Neutrophil (primary cell): ENCODE results near the gene GRIN2A.

Experiments used
- H3K27ac ChIP-seq: fragments of 200-600 bp; sonication (generic); 2 replicates; pipeline ENCODE4 v1.5.1; 2016; ENCODE audit warnings: mild to moderate bottlenecking, moderate library complexity
- H3K27me3 ChIP-seq: fragments of 200-600 bp; sonication (generic); 2 replicates; pipeline ENCODE4 v1.6.0; 2016; ENCODE audit warnings: mild to moderate bottlenecking
- H3K36me3 ChIP-seq: fragments of 200-600 bp; sonication (generic); 2 replicates; pipeline ENCODE4 v1.5.1; 2017
- H3K4me1 ChIP-seq, 2 experiments: fragments of 200-600 bp in 1 of 2; sonication (generic) in 1 of 2; 1 replicate in 1 of 2; 2 replicates in 1 of 2; pipeline versions ENCODE4 v1.5.1 to v1.6.1; 2013 to 2016; ENCODE audit warnings: low read depth in 1 of 2, low read length in 1 of 2, mild to moderate bottlenecking in 1 of 2, moderate library complexity in 1 of 2; ENCODE audit not compliant: control insufficient read depth in 1 of 2, insufficient read depth in 1 of 2
- H3K4me3 ChIP-seq, 2 experiments: fragments of 200-600 bp in 1 of 2; sonication (generic) in 1 of 2; 1 replicate in 1 of 2; 2 replicates in 1 of 2; pipeline ENCODE4 v1.5.1; 2013 to 2016; ENCODE audit warnings: low read depth in 1 of 2, low read length in 1 of 2, mild to moderate bottlenecking in 1 of 2, moderate library complexity in 1 of 2
- H3K9me3 ChIP-seq: fragments of 200-600 bp; sonication (generic); 2 replicates; pipeline ENCODE4 v1.5.1; 2016
- CTCF ChIP-seq: fragments of 200-600 bp; sonication (generic); IDR thresholded peaks from 2 replicates; pipeline ENCODE4 v1.5.1; 2016; ENCODE audit warnings: antibody characterized with exemption

The GRIN2A gene

DNA sequence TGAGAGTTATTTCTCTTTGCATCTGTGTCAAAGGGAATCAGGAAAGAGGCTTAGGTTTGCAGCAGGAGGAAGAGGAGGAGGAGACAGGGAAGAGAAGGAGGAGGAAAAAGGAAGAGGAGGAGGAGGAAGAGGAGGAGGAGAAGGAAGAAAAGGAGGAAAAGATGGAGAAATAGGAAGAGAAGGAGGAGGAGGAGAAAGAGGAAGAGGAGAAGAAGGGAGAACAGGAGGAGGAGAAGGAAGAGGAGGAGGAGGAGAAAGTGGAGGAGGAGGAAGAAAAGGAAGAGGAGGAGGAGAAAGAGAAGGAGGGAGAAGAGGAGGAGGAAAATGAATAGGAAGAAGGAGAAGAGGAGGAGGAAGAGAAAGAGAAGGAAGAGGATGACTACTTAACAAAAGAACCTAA is 459.1 kb downstream of the GRIN2A start:
- no peaks in the 10 kb centered on the region for H3K27me3 ChIP-seq
- H3K36me3 ChIP-seq, result no peaks in the 10 kb centered on the region
- H3K27ac ChIP-seq, result no peak overlapping the region
- no peak for TF ChIP-seq CTCF
- no peaks in the 10 kb centered on the region for H3K9me3 ChIP-seq
- H3K4me3 ChIP-seq, result no peak overlapping the region
- H3K4me1 ChIP-seq, result no peaks in the 10 kb centered on the region

GRCh38 chr16:9713907-9714306 is 468.3 kb downstream of the GRIN2A start:
- Histone ChIP-seq H3K27me3 (no peaks in the 10 kb centered on the region), H3K36me3 (no peaks in the 10 kb centered on the region), H3K4me3 (no peak overlapping the region), H3K27ac (no peak overlapping the region), H3K9me3 (no peaks in the 10 kb centered on the region), H3K4me1 (no peaks in the 10 kb centered on the region)
- no peak for TF ChIP-seq CTCF

DNA sequence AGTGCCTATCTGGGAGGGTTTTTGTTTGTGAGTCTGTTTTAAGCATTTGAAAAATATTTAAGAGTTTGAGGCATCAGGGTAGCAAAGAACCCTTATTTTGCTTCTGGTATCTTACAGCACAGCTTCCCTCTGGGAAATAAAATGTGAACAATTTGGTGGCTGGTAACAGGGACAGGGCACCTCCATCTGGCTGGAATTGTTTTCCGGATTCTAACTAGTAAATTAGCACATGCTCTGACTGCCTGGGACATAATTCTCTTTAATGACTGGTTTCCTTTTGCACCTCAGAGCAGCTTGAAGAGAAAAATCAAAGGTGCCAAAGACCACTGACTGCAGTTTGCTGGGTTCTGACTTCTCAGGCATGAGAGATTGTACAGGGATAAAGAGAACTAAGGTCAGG is 469.1 kb downstream of the GRIN2A start:
- no peaks in the 10 kb centered on the region for H3K36me3 ChIP-seq
- H3K4me3 ChIP-seq, result no peak overlapping the region
- no peaks in the 10 kb centered on the region for H3K27me3 ChIP-seq
- no peaks in the 10 kb centered on the region for H3K9me3 ChIP-seq
- no peak for TF ChIP-seq CTCF
- H3K27ac ChIP-seq, result no peak overlapping the region
- no peaks in the 10 kb centered on the region for H3K4me1 ChIP-seq

DNA sequence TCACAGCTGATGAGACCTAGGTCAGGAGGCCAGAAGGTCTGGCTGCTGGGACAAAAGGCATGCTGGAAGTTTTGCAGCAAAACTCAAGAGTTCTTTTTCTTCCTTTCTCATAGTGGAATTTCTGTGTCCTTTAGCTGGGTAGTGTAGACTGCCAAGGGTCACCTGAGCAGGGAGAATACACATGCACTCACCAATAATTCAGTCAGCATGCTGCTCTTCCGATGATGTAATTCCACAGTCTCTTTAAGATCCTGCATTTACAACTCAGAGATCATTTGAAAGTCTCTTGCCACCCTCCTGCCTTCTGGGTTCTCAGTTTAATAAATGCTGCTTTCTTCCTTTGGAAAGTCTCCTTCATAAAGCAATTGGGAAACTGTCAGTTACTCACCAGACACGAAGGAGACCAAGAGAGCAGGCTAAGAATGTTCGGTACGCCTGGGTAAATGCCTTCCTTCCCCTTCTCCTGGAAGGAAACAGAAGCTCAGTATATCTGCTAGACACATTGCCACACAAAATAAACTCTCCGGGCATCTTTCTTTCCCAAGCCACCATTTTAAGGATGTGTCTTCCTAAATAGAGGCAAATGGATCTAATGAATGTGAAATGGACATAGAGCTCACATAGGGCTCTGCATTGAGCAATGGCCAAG is 473.1 kb downstream of the GRIN2A start:
- Histone ChIP-seq H3K36me3 (no peaks in the 10 kb centered on the region), H3K27ac (no peak overlapping the region), H3K27me3 (no peaks in the 10 kb centered on the region), H3K4me1 (no peaks in the 10 kb centered on the region), H3K4me3 (no peak overlapping the region), H3K9me3 (no peaks in the 10 kb centered on the region)
- TF ChIP-seq CTCF, result no peak

GRCh38 chr16:9706217-9706836 is 475.9 kb downstream of the GRIN2A start:
- Histone ChIP-seq H3K4me1 (no peaks in the 10 kb centered on the region), H3K4me3 (no peak overlapping the region), H3K27me3 (no peaks in the 10 kb centered on the region), H3K36me3 (no peaks in the 10 kb centered on the region), H3K27ac (no peak overlapping the region), H3K9me3 (no peaks in the 10 kb centered on the region)
- TF ChIP-seq CTCF, result no peak
